Inferior parietal cortex (tissue), 1 donor: ENCODE data around the gene CARD11.

Experiments
- DNase-seq: peaks from one replicate; pipeline ENCODE4 v3.0.0-alpha.2; 2016; ENCODE audit errors: extremely low spot score

The CARD11 gene

DNA sequence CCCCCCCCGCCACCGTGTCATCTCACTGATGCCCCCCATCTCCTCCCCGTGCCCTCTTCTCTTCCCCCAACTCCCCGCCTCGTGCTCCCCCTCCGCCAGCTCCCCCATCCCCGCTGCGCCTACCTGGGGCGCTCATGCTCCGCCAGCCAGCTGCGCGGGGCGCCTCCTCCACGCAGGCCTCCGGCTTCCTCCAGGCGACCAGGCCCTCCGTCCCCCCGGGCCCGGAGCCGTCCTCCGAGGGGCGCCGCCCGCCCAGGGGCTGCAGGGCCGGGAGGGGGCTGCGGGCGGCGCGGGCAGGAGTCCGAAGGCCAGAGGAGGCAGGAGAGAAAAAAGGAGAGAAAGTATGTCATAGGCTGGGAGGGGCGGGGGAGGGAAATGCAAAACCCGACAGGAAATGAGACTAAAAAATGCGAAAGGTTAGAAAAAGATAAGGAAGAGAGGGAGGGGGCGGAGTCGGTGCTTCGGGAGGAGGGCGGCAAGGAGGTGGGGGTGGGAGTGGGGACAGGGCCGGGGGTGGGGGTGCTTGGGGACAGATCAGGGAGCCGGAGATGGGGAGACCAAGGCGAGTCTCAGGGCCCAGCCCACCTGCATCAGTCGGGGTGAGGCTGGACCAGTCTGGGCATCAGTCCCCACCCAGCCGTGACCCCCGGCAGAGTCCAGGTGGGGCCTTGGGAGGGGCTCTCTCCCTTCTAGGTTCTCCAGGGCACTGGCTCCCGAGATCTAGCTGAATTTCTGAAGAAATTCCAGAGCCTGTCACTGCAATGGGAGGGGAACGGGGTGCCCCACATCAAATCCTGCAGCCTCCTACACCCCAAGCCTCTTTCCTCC is at the start of gene CARD11:
CARD11 (minus strand) TSS at position 324 of the 828 bp plus-strand sequence. CDS start 85,361 bp downstream, outside the sequence.
- no peak for DNase-seq

DNA sequence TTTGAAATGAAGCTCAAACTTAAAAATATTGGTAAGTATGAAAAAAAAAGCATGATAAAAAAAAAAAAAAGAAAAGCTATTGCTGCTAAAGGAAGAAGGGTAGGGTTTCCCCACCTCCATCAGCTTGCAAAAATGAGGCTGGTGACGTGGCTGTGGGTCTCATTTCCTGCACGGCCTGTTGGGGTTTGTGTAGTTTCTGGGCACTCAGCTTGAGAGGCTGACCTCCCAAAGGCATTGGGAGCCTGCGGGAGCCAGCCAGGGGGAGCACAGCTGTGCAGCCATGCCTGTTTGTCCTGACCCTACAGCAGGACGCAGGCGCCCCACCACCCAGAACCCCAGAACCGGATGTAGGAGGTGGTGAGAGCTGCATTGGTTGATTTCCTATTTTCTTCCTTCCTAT is 48.8 kb upstream of the CARD11 start:
- no peak for DNase-seq

DNA sequence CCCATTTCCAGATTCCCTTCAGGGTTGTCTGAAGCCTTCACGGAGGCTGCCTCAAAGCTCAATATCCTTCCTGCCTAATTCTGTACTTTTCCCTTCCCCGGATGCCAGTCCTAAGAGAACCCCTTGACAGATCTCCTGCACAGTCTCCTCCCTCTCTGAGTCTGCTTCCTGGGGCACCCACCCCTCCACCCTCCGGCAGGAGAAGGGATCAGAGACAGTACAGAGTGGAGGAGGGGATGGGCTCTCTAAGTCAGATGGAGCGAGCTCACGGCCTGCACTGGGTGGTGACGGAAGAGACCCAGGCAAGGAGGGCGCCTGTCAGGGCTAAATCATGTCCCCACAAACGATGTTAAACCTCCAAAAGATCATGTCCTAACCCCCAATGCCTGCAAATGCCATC is 48.0 kb upstream of the CARD11 start:
- DNase-seq: no peak

DNA sequence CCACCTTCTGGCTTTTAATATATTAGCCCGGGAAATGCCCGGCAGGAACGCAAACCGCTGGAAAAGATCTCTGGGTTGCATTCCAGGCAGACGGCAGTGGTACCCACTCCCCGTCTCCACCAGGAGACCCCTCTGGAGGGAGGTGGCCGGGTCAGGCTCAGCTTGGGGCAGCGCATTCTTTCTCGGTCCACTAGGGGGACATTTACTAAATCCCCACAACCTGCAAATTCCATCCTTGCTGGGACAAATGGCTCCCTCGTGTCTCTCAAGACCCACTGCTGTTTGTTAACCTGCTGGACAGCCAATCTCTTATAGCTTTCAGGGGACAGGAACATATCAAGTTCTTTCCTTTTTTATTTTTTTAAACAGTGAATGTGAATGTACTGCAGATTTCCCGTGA is 45.8 kb upstream of the CARD11 start:
- no peak for DNase-seq

DNA sequence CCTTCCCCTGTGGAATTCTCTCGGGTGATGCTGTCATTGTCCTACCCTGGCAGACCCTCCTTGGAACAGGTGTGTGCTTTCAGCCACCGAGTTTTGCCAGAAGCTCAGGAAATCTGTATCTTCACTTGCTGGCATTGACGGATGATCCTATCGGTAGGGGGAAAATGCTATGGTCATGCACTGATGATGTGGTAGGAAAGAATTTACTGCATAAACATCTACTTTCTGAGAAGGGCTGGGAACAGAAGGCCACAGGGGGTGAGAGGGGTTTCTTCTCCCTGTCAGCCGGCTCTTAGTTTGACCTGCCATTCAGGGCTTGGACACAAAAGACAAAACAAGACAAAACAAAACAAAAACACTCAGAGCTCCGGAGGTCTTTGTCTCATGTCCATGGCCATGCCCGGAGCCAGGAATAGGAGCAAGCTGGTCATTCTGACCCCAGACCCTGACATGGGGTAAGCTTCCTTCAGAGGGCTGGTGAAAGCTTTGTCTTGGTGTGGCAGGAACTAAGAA is 43.6 kb upstream of the CARD11 start:
- no peak for DNase-seq

DNA sequence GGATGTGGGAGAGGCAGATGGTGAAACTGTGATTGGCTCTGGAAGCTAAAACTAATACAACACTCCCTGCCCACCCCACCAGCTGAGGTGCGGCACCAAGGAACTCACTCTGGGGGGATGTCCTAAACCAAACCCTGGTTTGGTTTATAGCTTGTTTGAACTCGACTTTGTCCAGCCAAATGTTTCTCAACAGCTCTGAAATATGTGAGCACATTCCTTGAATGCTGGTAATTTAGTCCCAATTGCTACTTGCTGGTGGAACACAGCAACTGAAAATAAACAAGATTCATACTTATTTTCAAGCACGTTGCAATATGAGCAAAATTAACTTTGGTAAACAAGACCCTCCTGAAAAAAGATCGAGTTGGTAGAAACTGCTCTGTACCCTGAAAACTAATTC is 39.7 kb upstream of the CARD11 start:
- DNase-seq: no peak

DNA sequence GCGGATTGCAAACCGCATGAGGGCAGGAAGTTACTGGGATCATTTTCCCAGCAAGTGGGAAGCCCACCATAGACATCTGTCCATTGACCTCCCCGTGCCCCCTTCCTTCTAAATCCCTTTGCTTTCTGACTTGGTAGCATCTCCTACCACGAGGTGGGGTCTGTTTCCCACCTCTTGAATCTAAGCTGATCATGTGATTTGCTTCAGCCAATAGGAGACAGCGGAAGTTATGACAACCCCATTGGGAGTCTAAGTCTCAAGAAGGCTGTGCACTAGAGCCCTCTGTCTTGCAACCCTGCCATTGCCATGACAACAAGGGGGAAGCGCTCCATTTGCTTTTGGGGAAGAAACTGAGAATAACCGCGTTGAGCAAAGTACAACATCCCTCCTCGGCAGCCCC is 39.2 kb upstream of the CARD11 start:
- no peak for DNase-seq

DNA sequence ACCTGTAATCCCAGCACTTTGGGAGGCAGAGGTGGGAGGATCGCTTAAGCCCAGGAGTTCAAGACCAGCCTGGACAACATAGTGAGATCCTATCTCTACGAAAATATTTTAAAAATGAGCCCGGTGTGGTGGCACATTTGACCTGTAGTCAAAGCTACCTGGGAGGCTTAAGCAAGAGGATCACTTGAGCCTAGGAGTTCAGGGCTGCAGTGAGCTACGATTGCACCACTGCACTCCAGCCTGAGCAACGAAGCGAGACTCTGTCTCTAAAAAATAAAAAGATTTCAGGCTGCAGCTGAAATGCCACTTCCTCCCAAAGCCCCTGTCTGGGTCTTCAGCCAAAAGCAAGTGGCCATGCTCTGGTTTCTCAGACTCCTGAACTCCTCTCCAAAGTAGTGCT is 38.7 kb upstream of the CARD11 start:
- no peak for DNase-seq

DNA sequence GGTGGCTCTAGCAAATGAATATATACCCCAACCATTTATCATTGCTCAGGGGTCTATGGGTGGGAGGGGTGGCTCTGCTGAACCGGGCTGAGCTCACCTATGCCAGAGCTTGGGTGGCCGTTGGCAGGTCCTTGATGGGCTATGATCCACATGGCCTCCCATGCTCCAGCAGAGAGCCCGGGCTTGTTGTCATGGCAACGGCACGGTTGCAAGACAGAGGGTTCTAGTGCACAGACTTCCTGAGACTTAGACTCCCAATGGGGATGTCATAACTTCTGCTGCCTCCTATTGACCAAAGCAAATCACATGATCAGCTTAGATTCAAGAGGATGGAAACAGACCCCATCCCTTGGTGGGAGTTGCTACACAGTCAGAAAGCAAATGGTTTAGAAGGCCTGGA is 36.4 kb upstream of the CARD11 start:
- DNase-seq: no peak

DNA sequence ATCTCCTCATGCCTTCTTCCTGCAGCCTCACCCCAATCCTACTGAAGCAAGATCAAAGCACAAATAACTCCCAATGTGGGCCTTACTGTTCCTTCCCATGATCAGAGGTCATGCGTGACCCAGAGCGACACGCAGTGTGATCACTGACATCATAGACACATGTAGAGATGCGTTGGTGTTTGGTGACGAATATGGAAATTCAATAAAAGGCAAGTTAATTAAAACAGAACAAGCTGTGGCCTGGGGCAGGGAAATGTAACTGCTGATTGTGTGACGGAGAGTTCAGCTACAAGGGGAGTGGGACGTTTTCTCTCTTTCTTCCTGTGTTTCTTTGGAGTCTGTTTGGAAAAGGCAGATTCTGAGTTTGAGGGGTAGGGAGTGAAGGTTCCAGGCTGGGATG is 34.8 kb upstream of the CARD11 start:
- DNase-seq: no peak

DNA sequence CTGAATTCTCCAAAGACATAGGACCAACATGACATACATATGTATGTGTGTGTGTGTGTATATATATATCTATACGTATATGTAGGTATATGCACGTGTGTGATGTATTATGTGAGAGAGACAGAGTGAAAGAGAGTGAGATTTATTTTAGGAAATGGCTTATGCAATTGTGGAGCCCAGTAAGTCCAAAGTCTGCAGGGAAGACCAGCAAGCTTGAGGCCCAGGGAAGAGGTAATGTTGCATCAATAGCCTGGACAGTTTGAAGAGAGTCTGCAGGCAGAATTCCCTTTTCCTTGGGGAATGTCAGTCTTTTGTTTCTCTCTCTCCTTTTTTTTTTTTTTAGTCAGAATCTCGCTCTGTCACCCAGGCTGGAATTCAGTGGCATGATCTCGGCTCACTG is 33.0 kb upstream of the CARD11 start:
- DNase-seq: no peak

DNA sequence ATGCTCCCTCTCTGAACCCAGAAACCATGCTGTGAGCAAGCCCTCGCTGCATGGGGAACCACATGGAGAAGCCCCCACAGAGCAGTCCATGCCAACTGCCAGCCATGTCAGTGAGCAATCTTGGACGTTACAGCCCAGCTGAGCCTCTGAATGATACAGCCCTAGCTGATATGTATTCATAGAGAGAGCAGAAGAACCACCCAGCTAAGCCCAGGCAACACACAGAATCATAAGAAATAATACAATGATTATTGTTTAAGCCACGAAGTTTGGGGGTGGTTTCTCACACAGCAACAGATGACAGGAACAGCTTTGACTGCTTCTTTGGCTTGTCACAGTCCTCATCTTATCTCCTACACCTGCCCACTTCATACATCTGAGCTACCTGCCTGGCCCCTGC is 32.5 kb upstream of the CARD11 start:
- no peak for DNase-seq

DNA sequence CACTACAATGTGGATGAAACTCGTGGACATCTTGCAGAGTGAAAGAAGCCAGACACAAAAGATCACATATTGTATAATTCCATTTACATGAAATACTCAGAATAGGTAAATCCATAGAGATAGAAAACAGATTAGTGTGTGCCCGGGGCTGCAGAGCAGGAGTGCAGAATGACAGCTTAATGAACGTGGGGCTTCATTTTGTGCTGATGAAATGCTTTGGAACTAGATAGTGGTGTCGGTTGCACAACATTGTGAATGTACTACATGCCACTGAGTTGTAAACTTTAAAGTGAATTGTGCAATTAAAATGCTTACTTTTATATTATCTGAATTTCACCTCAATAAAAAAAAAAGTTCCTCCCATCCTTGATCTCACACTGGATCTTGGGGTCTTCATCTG is 31.8 kb upstream of the CARD11 start:
- no peak for DNase-seq

DNA sequence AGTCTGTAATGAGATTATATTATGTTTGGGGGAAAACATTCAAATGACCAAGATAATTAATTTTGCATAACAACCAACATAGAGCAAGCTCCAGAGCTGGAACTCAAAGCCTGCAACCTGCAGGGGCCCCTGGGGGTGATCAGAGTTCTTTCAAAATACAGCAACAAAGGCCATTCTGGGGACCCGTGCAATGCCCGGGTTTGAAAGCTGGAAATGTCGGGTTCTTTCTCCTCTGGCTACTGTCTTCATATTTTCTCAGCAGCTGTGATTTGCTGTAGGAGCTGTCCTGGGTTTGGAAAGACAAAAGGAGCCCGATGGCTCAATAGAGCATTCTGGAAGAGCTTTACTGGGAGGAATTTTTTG is 30.8 kb upstream of the CARD11 start:
- DNase-seq: no peak

DNA sequence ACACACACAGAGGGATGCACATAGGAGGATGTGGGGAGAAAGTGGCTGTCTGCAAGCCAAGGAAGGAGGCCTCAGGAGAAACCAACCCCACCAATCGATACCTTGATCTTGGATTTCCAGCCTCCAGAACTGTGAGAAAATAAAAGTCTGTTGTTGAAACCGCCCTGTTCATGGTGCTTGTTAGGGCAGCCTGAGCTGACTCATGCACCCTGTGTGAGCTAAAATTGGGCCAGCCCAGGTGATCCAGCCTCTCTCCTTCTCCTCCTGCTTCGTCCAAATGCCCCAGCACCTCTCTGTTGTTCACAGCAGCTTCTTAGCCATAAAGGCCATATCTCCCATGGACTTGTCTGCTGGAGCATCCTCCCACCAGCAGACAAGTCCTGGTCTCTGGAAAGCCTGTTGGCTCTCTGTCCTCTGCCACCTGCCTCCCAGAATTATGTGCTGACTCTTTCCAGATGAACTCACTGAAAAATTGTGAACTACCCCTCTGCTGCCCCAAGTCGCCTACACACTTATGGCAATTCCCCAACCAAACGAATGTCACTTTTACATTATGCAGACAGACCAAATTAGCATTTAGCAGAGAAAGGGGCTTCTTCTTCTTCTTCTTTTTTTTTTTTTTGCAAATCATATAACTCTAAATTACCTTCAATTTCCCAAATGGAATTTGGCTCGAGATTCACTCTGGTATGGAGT is 30.2 kb upstream of the CARD11 start:
- no peak for DNase-seq

DNA sequence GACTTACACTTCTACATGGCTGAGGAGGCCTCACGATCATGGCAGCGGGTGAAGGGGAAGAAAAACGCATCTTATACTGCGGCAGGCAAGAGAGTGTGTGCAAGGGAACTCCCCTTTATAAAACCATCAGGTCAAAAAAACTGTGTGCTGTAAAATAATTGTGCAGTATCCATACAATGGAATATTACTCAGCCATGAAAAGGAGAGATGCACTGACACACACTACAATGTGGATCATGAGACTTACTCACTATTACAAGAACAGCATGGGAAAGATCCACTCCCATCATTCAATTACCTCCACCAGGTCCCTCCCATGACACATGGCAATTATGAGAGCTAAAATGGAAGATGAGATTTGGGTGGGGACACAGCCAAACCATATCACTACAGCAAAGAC is 27.2 kb upstream of the CARD11 start:
- no peak for DNase-seq

DNA sequence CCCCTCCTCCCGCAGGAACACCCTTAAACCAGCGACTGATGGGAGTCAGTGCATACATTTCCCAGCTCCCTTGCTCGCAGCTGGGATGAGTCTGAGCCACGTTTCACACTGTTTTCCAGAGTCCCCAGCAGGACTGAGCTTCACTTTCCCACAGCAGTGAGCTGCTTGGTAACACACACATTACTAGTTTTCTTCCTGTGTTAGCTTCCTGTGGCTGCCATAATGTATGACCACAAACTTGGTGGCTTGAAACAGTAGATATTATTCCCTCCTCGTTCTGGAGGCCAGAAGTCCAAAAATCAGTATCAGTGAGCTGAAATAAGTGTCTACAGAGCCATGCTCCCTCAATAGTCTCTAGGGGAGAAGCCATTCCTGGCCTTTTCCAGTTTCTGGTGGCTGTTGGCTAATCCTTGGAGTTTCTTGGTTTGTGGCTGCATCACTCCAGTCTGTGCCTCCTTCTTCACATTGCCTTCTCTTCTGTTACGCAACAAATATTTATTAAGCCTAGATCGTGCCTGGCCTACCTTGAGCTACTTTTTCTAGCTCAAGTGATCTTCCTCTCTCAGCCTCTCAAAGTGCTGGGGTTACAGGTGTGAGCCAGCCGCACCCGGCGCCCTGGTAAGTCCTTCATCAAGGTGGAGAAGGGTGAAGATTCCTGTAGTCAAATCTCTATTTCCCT is 26.2 kb upstream of the CARD11 start:
- DNase-seq: no peak

DNA sequence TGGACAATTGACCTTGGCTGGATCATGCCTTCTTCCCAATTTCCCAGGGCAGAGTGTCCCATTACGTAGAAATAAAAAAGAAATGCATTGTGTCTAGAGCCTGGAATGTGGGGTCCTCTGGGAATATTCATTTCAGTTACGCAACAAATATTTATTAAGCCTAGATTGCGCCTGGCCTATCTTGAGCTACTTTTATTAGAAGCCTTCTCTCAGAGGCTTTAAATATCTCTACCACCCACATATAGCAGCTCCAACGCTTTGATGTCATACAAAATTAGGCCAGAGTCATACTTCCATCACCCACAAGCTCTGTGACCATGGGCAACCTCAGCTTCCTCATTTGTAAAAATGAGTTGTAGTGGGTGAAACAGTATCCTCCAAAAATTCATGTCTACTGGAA is 24.9 kb upstream of the CARD11 start:
- no peak for DNase-seq

DNA sequence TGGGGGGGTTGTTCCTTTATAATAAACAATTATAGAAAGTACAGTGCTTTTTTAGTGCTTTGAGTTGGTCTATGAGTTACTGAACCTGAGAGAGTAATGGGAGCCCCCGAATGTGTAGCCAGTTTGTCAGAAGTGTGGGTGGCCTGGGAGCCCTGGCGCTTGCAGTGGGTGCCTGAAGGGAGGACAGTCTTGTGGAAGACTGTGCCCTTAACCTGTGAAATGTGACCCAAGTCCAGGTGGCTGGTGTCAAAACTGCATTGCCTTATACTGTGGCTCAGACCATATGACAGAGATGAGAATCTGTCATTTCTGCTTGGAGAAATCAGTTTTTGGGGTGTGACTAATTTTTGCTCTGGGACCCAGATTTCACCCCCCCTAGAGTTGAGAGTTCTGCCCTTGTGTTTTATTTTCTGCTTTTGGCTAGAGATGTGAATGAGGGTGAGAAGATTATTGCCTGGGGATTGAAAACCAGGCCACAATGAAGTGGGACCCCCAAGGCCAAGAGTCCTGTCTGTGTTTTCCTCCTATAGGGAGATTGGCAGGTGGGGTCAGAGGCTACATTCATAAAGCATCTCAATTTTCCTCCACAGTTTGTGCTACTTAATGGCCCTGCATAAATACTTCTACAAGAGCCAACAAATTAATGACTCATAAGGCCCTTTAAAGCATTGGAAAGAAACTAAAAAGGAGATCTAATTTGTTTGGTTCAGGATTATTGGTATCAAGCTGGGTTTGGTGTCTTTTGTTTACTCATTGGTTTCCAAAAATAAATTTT is 24.1 kb upstream of the CARD11 start:
- DNase-seq: no peak

DNA sequence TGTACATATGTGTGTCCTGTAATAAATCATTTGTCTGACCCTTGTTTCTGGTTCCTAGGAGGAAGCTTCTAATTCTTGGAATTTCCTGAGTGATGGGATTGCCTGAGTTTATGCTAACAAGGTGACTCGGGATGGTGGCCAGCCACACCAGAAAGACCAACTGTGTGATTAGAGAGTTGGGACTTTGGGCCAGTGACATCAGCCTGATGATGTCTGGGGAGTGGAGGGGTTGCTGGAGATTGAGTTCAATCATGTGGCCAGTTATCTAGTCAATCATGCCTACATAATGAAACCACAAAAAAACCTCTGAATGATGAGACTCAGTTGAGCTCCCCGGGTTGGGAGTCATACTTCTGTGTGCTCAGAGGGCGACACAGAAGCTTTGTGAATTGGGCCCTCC is 23.5 kb upstream of the CARD11 start:
- no peak for DNase-seq

DNA sequence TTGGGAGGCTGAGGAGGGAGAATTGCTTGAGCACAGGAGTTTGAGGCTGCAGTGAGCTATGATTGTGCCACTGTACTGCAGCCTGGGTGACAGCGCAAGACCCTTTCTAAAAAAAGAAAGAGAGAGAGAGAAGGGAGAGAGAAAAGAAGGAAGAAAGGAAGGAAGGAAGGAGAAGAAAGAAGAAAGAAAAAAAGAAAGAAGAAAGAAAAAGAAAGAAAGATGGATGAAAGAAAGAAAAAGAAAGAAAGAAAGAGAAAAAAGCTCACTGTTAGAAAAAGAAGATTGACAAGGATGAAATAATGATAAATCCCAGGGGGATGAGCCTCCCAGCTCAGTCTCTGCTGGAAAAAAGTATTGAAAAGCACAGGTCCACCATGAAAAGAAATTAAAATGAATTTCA is 22.8 kb upstream of the CARD11 start:
- no peak for DNase-seq

DNA sequence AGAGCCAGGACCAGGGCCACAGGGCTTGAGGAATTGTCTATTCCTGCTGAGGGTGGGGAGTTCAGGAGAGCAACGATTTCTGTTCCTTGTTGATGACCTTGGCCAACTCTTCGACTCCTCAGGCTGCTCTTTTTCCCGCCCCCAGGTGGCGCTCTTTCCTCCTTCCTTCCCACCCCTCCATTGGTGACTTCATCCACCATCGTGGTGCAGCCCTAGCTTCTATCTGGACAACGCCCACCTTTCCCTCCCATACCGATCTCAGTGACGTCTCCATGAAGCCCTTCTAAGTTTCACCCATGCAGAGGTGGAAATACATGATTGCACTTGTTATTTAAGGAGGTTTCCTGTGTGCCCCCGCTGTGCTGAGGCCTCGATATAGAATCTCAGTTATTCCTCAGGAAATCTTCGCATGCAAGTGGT is 22.1 kb upstream of the CARD11 start:
- DNase-seq: no peak
